DOHH2 (cell line): ENCODE results near the gene AHSP.
"Not testable (repeated sequence)": the region's sequence is repeated elsewhere in the genome, so short reads cannot be mapped to it uniquely, and the experiment has no call there.

Source experiments
- H3F3A ChIP-seq: fragments of 200-600 bp; sonication (generic), shearing (Covaris generic); 2 replicates; pipeline ENCODE4 v1.6.0; 2016; ENCODE audit warnings: antibody characterized with exemption, mild to moderate bottlenecking; ENCODE audit not compliant: control insufficient read depth, insufficient read depth
- H3K27ac ChIP-seq: fragments of 200-600 bp; sonication (generic); 2 replicates; pipeline ENCODE4 v1.5.1; 2014; ENCODE audit warnings: low read depth, mild to moderate bottlenecking, low read length, moderate library complexity
- H3K27me3 ChIP-seq: fragments of 200-600 bp; sonication (generic); 2 replicates; pipeline ENCODE4 v1.6.1; 2014; ENCODE audit warnings: mild to moderate bottlenecking, low read length, mixed read lengths; ENCODE audit not compliant: control insufficient read depth
- H3K36me3 ChIP-seq: fragments of 200-600 bp; sonication (generic); 2 replicates; pipeline ENCODE4 v1.6.1; 2014; ENCODE audit warnings: mild to moderate bottlenecking, low read length, moderate library complexity, mixed read lengths; ENCODE audit not compliant: control insufficient read depth
- H3K4me1 ChIP-seq: fragments of 200-600 bp; sonication (generic); 2 replicates; pipeline ENCODE4 v1.6.1; 2014; ENCODE audit warnings: mild to moderate bottlenecking, low read length, mixed read lengths; ENCODE audit not compliant: control insufficient read depth
- H3K4me2 ChIP-seq: fragments of 200-600 bp; sonication (generic); 2 replicates; pipeline ENCODE4 v1.6.0; 2014; ENCODE audit warnings: mild to moderate bottlenecking, low read length, moderate library complexity
- H3K4me3 ChIP-seq: fragments of 200-600 bp; sonication (generic); 2 replicates; pipeline ENCODE4 v1.5.1; 2014; ENCODE audit warnings: mild to moderate bottlenecking, low read length, mixed read lengths
- H3K79me2 ChIP-seq: fragments of 200-600 bp; sonication (generic); 2 replicates; pipeline ENCODE4 v1.6.1; 2014; ENCODE audit warnings: mild to moderate bottlenecking, low read length, mixed read lengths; ENCODE audit not compliant: control insufficient read depth
- H3K9me2 ChIP-seq: fragments of 200-600 bp; sonication (generic); replicated peaks from 2 replicates; pipeline ENCODE4 v1.6.1; 2014; ENCODE audit warnings: mild to moderate bottlenecking, low read length, mixed read lengths; ENCODE audit not compliant: control insufficient read depth
- H3K9me3 ChIP-seq: fragments of 200-600 bp; sonication (generic); 2 replicates; pipeline ENCODE4 v1.6.1; 2014; ENCODE audit warnings: antibody characterized with exemption, low read length, mixed read lengths; ENCODE audit not compliant: control insufficient read depth, insufficient read depth
- H4K20me1 ChIP-seq: fragments of 200-600 bp; sonication (generic); 2 replicates; pipeline ENCODE4 v1.6.0; 2014; ENCODE audit warnings: low read depth, mild to moderate bottlenecking, antibody characterized with exemption, low read length, moderate library complexity; ENCODE audit not compliant: control insufficient read depth, insufficient read depth
- CTCF ChIP-seq: fragments of 200-600 bp; sonication (generic); IDR thresholded peaks from one replicate; pipeline ENCODE4 v1.5.1; 2014; ENCODE audit warnings: antibody characterized with exemption, mild to moderate bottlenecking, low read depth, low read length; ENCODE audit not compliant: poor library complexity, severe bottlenecking
- EZH2phosphoT487 ChIP-seq: fragments of 200-600 bp; sonication (generic); IDR thresholded peaks from 2 replicates; pipeline ENCODE4 v1.6.1; 2017; ENCODE audit warnings: borderline replicate concordance, mild to moderate bottlenecking, antibody characterized with exemption, low read length, moderate library complexity, mixed read lengths

AHSP gene

GRCh38 chr16:31501226-31501965, 26.3 kb upstream of the AHSP start:
- H3K9me2 ChIP-seq = no peaks in the 10 kb centered on the region
- H3K27ac ChIP-seq = no peak overlapping the region
- H4K20me1 ChIP-seq = peaks cover 5% of the 10 kb centered on the region; the same call in 1 of the 2 replicates
- no peak for TF ChIP-seq EZH2phosphoT487
- no peak for TF ChIP-seq CTCF
- H3K36me3 ChIP-seq = peaks cover 6% of the 10 kb centered on the region; the same call in 1 of the 2 replicates
- no peaks in the 10 kb centered on the region for H3K79me2 ChIP-seq
- peaks cover 13% of the 10 kb centered on the region for H3K4me1 ChIP-seq
- H3K4me2 ChIP-seq = no peak overlapping the region
- H3K4me3 ChIP-seq = no peak overlapping the region
- H3K27me3 ChIP-seq = no peaks in the 10 kb centered on the region
- no peaks in the 10 kb centered on the region for H3K9me3 ChIP-seq
- H3F3A ChIP-seq = peaks cover 7% of the 10 kb centered on the region

GRCh38 chr16:31501966-31502348, 25.7 kb upstream of the AHSP start:
- peaks cover 6% of the 10 kb centered on the region; the same call in 1 of the 2 replicates for H3K36me3 ChIP-seq
- H3K4me1 ChIP-seq = peaks cover 16% of the 10 kb centered on the region
- no peak overlapping the region for H3K4me3 ChIP-seq
- no peak for TF ChIP-seq EZH2phosphoT487
- no peak for TF ChIP-seq CTCF
- H3K4me2 ChIP-seq = no peak overlapping the region
- no peaks in the 10 kb centered on the region for H3K9me2 ChIP-seq
- peaks cover 5% of the 10 kb centered on the region; the same call in 1 of the 2 replicates for H4K20me1 ChIP-seq
- H3K27ac ChIP-seq = no peak overlapping the region
- H3K79me2 ChIP-seq = peaks cover 2% of the 10 kb centered on the region; the same call in 1 of the 2 replicates
- peaks cover 7% of the 10 kb centered on the region for H3F3A ChIP-seq
- H3K9me3 ChIP-seq = no peaks in the 10 kb centered on the region
- H3K27me3 ChIP-seq = no peaks in the 10 kb centered on the region

- Histone ChIP-seq H3K9me2 (no peaks in the 10 kb centered on the region), H3K27ac (no peak overlapping the region), H3K36me3 (peaks cover 6% of the 10 kb centered on the region; the same call in 1 of the 2 replicates), H3K4me1 (peaks cover 24% of the 10 kb centered on the region), H3K4me2 (no peak overlapping the region), H3K27me3 (no peaks in the 10 kb centered on the region), H3K4me3 (no peak overlapping the region), H3F3A (peaks cover 7% of the 10 kb centered on the region), H3K9me3 (no peaks in the 10 kb centered on the region), H3K79me2 (peaks cover 12% of the 10 kb centered on the region), H4K20me1 (peaks cover 5% of the 10 kb centered on the region; the same call in 1 of the 2 replicates)
- no peak for TF ChIP-seq EZH2phosphoT487
These were observed 24.7 kb upstream of the AHSP start for GRCh38 chr16:31502981-31503380.

GRCh38 chr16:31503555-31503954, 24.1 kb upstream of the AHSP start:
- not testable (repeated sequence) for H3K9me2 ChIP-seq, H3K27me3 ChIP-seq, H3K9me3 ChIP-seq, H3K4me3 ChIP-seq, H3K4me2 ChIP-seq, H4K20me1 ChIP-seq, H3F3A ChIP-seq, H3K36me3 ChIP-seq, H3K27ac ChIP-seq
- peaks cover 24% of the 10 kb centered on the region for H3K4me1 ChIP-seq
- H3K79me2 ChIP-seq = peaks cover 16% of the 10 kb centered on the region
